ENCODE measurements around the gene ANKLE1.

ANKLE1 gene

GRCh38 chr19:17236811-17237543 is 44.7 kb upstream of the ANKLE1 start:
- TF ChIP-seq, protein P1, sequence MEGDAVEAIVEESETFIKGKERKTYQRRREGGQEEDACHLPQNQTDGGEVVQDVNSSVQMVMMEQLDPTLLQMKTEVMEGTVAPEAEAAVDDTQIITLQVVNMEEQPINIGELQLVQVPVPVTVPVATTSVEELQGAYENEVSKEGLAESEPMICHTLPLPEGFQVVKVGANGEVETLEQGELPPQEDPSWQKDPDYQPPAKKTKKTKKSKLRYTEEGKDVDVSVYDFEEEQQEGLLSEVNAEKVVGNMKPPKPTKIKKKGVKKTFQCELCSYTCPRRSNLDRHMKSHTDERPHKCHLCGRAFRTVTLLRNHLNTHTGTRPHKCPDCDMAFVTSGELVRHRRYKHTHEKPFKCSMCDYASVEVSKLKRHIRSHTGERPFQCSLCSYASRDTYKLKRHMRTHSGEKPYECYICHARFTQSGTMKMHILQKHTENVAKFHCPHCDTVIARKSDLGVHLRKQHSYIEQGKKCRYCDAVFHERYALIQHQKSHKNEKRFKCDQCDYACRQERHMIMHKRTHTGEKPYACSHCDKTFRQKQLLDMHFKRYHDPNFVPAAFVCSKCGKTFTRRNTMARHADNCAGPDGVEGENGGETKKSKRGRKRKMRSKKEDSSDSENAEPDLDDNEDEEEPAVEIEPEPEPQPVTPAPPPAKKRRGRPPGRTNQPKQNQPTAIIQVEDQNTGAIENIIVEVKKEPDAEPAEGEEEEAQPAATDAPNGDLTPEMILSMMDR (IDR thresholded peaks at IDR 0.05; ENCODE audit: extremely low read depth, insufficient read depth, missing control alignments): no peak
- no peak for DNase-seq (ENCODE audit: low spot score)
- in situ Hi-C loops (cut with MboI; ENCODE audit: low pct_unique_long_range_greater_than_20kb, low sequenced_read_pairs, unreplicated experiment): no loop called here

DNA sequence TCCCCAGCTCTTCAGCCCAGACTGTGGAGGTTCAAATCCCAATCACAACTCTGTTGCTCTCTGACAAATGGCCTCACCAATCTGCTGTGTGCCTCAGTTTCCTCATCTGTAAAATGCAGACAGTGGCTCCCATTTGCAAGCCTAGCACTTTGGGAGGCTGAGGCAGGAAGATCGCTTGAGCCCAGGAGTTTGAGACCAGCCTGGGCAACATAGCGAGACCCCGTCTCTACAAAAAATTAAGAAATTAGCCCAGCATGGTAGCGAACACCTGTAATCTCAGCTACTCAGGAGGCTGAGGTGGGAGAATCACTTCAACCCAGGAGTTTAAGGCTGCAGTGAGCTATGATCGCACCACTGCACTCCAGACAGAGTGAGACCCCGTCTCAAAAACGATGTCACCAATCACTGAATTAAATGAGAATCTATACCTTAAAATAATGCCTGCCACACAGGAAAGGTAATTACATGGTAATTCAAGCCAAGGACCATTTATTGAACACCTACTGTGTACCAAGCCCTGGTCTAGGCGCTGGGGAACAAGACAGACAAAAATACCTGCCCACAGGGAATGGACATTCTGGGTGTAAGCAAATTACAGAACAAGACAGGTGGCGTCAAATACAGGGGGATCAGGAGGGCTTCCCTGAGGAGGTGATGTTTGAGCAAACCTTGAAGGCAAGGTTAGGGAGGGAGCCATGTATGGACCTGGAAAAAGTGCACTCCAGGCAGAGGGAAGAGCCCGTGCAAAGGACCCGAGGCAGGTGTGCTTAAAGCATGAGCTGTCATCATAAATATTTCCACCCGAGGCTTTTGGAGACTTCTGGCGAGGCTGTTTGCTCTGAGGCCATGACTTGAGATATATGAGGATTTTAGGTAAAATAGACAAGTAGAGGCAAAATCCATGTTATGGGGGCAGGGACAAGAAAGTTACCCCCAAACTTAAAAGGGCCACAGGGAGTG is 43.7 kb upstream of the ANKLE1 start:
- DNase-seq (ENCODE audit: low spot score): no peak
- TF ChIP-seq, protein P1 (IDR thresholded peaks at IDR 0.05; ENCODE audit: extremely low read depth, insufficient read depth, missing control alignments): no peak
- in situ Hi-C loops (cut with MboI; ENCODE audit: low pct_unique_long_range_greater_than_20kb, low sequenced_read_pairs, unreplicated experiment): no loop called here

- TF ChIP-seq, protein P1 (IDR thresholded peaks at IDR 0.05; ENCODE audit: extremely low read depth, insufficient read depth, missing control alignments): no peak
- in situ Hi-C loops (cut with MboI; ENCODE audit: low pct_unique_long_range_greater_than_20kb, low sequenced_read_pairs, unreplicated experiment): no loop called here
- no peak for DNase-seq (ENCODE audit: low spot score)
Observed at GRCh38 chr19:17240062-17240752, 41.5 kb upstream of the ANKLE1 start.

DNA sequence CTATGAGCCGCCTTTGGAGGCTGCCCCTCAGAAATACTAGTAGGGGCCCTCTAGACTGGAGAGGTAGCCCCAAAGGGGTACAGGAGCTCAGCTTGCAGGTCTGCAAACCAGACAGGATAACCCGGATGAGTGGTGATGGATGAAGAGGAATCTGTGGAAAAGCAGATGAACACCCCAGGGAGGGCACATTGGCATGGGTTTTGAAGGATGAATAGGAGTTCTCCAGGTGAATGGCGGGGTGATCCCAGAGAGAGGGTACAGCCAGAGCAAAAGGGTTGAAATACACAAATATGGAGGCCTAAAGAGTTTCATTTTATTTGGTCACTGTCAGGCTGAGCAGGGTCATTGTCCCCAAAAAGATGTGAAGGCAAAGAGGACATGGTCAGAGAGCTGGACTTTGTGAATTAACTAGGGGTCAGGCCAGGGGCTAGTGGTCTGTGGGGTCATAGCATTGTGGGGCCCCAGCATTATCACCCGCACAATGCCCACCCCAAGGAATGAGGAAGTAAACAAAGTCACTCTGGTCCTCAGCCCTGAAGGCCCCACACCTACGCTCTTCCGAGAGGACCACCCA is 40.8 kb upstream of the ANKLE1 start:
- in situ Hi-C loops (cut with MboI; ENCODE audit: low pct_unique_long_range_greater_than_20kb, low sequenced_read_pairs, unreplicated experiment): no loop called here
- no peak for DNase-seq (ENCODE audit: low spot score)
- TF ChIP-seq, protein P1 (IDR thresholded peaks at IDR 0.05; ENCODE audit: extremely low read depth, insufficient read depth, missing control alignments): no peak

- TF ChIP-seq, protein P1 (IDR thresholded peaks at IDR 0.05; ENCODE audit: extremely low read depth, insufficient read depth, missing control alignments): no peak
- no peak for DNase-seq (ENCODE audit: low spot score)
- in situ Hi-C loops (cut with MboI; ENCODE audit: low pct_unique_long_range_greater_than_20kb, low sequenced_read_pairs, unreplicated experiment): no loop called here
Observed at GRCh38 chr19:17242431-17243208, 39.1 kb upstream of the ANKLE1 start.

Data from GM13977 (cell line).